Bladder microvascular endothelial cell (primary cell): ENCODE measurements around the gene MTRFR. TPM values are rescaled to one million over a fixed set of nuclear protein-coding genes. Genes with fewer than 3 reads are reported as not detected.

Experiments
- total RNA-seq: library from RNA; depleted of rRNA; stranded (reverse); fragments of >200 nt; gene quantifications from 2 replicates; pipeline ENCODE4 v1.2.3, GENCODE V29; 2014

The MTRFR gene
- total RNA-seq = 7.8 and 10.7 TPM in 2 replicates

DNA sequence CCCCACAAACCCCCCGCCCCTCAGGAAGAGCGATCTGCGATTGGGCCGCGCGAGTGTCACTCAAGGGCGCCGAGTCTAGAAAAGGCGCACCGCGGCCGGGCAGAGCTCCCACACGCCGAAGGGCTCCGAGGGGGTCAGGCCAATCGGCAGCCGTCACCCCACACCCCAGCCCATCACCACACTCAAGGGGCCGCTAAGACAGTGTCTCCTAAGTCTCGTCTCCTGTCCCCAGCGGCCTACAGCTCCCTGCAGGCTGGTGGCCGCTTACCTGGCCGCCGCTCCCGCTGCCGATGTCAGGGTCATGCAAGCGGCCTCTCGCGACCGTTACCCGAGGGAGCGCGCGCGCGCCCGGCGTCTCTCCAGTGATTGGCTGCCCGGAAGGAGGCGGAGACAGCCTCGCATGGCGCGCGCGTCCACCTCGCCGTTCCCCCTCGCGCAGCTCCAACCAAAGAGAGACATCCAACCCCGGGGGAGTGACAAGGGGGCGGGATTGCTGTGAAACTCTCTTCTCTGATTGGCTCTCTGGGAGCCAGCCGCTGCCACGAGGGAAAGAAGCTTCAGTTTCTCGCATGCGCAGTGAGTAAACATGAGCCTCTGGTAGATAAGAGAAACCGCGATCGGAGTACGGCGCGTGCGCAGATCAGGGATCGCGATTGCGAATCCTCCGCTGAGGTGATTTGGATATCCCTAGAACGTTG, at the start of gene MTRFR, which contains the start of gene MPHOSPH9:
MTRFR (plus strand) TSS at position 630 of the 698 bp plus-strand sequence. CDS start 20,239 bp downstream, outside the sequence.
MPHOSPH9 (minus strand) TSS at position 335 of the 698 bp plus-strand sequence. CDS start 2,777 bp downstream, outside the sequence.

Other genes with a start within 250 kb of the MTRFR start
- gene PITPNM2, start 82.3 kb upstream of the MTRFR start, total RNA-seq = 7.6 and 20.2 TPM in 2 replicates
- 31.1 and 45.4 TPM in 2 replicates for gene MPHOSPH9, start 295 bp upstream of the MTRFR start, total RNA-seq
- gene CDK2AP1, start 38.4 kb downstream of the MTRFR start, total RNA-seq = 188 and 350 TPM in 2 replicates
- gene SBNO1, start 131.4 kb downstream of the MTRFR start, total RNA-seq = 14.4 and 33.7 TPM in 2 replicates
- gene KMT5A, start 150.7 kb downstream of the MTRFR start, total RNA-seq = 32.1 and 38.3 TPM in 2 replicates
- 3.2 and 7.6 TPM in 2 replicates for gene RILPL2, start 203.2 kb downstream of the MTRFR start, total RNA-seq
- 14.2 and 15.4 TPM in 2 replicates for gene SNRNP35, start 224.7 kb downstream of the MTRFR start, total RNA-seq